Thoracic aorta (tissue), 2 donors: ENCODE data around the gene RTP1. TPM values are rescaled to one million over a fixed set of nuclear protein-coding genes. Genes with fewer than 3 reads are reported as not detected.

Experiments used
- ATAC-seq: fragments of 150-250 bp; one replicate; pipeline ENCODE4 v1.8.0; 2017; ENCODE audit warnings: low read depth; ENCODE audit not compliant: insufficient number of reproducible peaks, low FRiP score
- DNase-seq: peaks from one replicate; pipeline ENCODE4 v3.0.0-alpha.2; 2020; ENCODE audit warnings: low spot score
- H3K27ac ChIP-seq, 2 donors: fragments of 200-600 bp; sonication (generic); 1 replicate in 1 of 2; 2 replicates in 1 of 2; pipeline ENCODE4 v1.5.1; 2016; ENCODE audit warnings: mild to moderate bottlenecking in 2 of 2, moderate library complexity in 2 of 2
- H3K27me3 ChIP-seq: fragments of 200-600 bp; sonication (generic); replicated peaks from 2 replicates; pipeline ENCODE4 v1.6.0; 2016; ENCODE audit warnings: mild to moderate bottlenecking; ENCODE audit not compliant: insufficient read depth
- H3K36me3 ChIP-seq: fragments of 200-600 bp; sonication (generic); one replicate; pipeline ENCODE4 v1.5.1; 2016
- H3K4me1 ChIP-seq, 2 donors: fragments of 200-600 bp; sonication (generic); 1 replicate in 1 of 2; 2 replicates in 1 of 2; pipeline versions ENCODE4 v1.5.1 to v1.6.0; 2016; ENCODE audit warnings: low read depth in 2 of 2, mild to moderate bottlenecking in 1 of 2; ENCODE audit not compliant: control insufficient read depth in 1 of 2
- H3K4me3 ChIP-seq: fragments of 200-600 bp; sonication (generic); 2 replicates; pipeline ENCODE4 v1.5.1; 2016; ENCODE audit warnings: mild to moderate bottlenecking
- H3K9me3 ChIP-seq: fragments of 200-600 bp; sonication (generic); 2 replicates; pipeline ENCODE4 v1.5.1; 2016
- CTCF ChIP-seq: fragments of 200-600 bp; sonication (generic); IDR thresholded peaks from one replicate; pipeline ENCODE4 v1.5.1; 2019; ENCODE audit warnings: antibody characterized with exemption
- total RNA-seq, 2 donors: library from RNA; depleted of rRNA; stranded (reverse); fragments of >200 nt; gene quantifications; one replicate each; pipeline versions ENCODE4 v1.1.0 to v1.2.3, GENCODE V29; 2016

Gene RTP1
- total RNA-seq, 2 donors from 2014 or later, result 0.27 TPM; not detected in 1

- ATAC-seq (peak; percentile 59), DNase-seq (no peak)
- peaks cover 10 to 16% of the 10 kb centered on the region in 2 donors for H3K4me1 ChIP-seq
- H3K36me3 ChIP-seq, result no peaks in the 10 kb centered on the region
- TF ChIP-seq CTCF, result no peak
- H3K9me3 ChIP-seq, result no peaks in the 10 kb centered on the region
- H3K27ac ChIP-seq, result peak overlapping the region in 1 of 2 donors; percentile 24
- H3K4me3 ChIP-seq, result no peak overlapping the region
- H3K27me3 ChIP-seq, result no peaks in the 10 kb centered on the region
These were observed 30.5 kb downstream of the RTP1 start for GRCh38 chr3:187227658-187228258.

GRCh38 chr3:187228740-187229139 lies 31.5 kb downstream of the RTP1 start:
- Histone ChIP-seq H3K36me3 (no peaks in the 10 kb centered on the region), H3K4me1 (peaks cover 10 to 16% of the 10 kb centered on the region in 2 donors), H3K9me3 (no peaks in the 10 kb centered on the region), H3K4me3 (no peak overlapping the region), H3K27ac (no peak overlapping the region), H3K27me3 (no peaks in the 10 kb centered on the region)
- DNase-seq, result no peak
- no peak for ATAC-seq
- no peak for TF ChIP-seq CTCF

- Histone ChIP-seq H3K27ac (no peak overlapping the region), H3K4me1 (peaks cover 10 to 16% of the 10 kb centered on the region in 2 donors), H3K27me3 (no peaks in the 10 kb centered on the region), H3K4me3 (no peak overlapping the region), H3K9me3 (no peaks in the 10 kb centered on the region), H3K36me3 (no peaks in the 10 kb centered on the region)
- no peak for TF ChIP-seq CTCF
- ATAC-seq (no peak), DNase-seq (no peak)
These were observed 32.7 kb downstream of the RTP1 start for GRCh38 chr3:187230011-187230410.

GRCh38 chr3:187236962-187237361 lies 39.7 kb downstream of the RTP1 start:
- ATAC-seq (no peak), DNase-seq (no peak)
- Histone ChIP-seq H3K9me3 (no peaks in the 10 kb centered on the region), H3K4me1 (no peaks in the 10 kb centered on the region), H3K27me3 (no peaks in the 10 kb centered on the region), H3K27ac (no peak overlapping the region), H3K36me3 (no peaks in the 10 kb centered on the region), H3K4me3 (no peak overlapping the region)
- no peak for TF ChIP-seq CTCF

GRCh38 chr3:187237741-187238140 lies 40.5 kb downstream of the RTP1 start:
- no peak for DNase-seq
- ATAC-seq, result no peak
- no peak for TF ChIP-seq CTCF
- Histone ChIP-seq H3K4me3 (no peak overlapping the region), H3K27me3 (no peaks in the 10 kb centered on the region), H3K9me3 (no peaks in the 10 kb centered on the region), H3K36me3 (no peaks in the 10 kb centered on the region), H3K27ac (no peak overlapping the region), H3K4me1 (no peaks in the 10 kb centered on the region)
